ENCODE data around the gene BNC2. TPM values are rescaled to one million over a fixed set of nuclear protein-coding genes. Genes with fewer than 3 reads are reported as not detected.

The BNC2 gene
- total RNA-seq, 4 donors from 2014 or later = 20.5 to 55.4 (median 26.2) TPM

DNA sequence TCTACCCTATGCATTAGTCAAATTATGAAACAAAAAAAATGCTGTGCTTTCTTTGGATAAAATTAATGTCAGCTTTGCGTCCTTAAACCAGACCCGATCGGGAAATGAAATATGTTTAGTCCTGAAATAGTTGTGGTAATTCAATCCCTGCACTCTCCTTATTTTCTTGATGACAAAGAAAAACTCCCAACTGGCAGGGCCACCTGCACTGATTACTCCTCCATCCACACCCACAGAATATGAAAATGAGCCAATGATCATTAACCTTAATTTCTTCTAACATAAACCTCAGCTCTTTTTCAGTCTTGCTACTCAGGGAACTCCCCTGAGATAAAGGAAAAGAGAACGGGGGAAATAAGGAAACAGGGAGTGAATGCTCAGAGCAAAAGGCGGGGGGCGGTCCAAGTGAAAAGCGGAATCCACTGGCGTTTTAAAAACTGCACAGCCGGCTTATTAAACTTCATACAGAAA is 245.3 kb downstream of the BNC2 start:
- TF ChIP-seq POLR2A (IDR thresholded peaks at IDR 0.05) (no peak), EP300 (IDR thresholded peaks at IDR 0.05; ENCODE audit: low read depth) (no peak), POLR2AphosphoS5 (IDR thresholded peaks at IDR 0.05) (no peak)
- TF ChIP-seq, protein P1, sequence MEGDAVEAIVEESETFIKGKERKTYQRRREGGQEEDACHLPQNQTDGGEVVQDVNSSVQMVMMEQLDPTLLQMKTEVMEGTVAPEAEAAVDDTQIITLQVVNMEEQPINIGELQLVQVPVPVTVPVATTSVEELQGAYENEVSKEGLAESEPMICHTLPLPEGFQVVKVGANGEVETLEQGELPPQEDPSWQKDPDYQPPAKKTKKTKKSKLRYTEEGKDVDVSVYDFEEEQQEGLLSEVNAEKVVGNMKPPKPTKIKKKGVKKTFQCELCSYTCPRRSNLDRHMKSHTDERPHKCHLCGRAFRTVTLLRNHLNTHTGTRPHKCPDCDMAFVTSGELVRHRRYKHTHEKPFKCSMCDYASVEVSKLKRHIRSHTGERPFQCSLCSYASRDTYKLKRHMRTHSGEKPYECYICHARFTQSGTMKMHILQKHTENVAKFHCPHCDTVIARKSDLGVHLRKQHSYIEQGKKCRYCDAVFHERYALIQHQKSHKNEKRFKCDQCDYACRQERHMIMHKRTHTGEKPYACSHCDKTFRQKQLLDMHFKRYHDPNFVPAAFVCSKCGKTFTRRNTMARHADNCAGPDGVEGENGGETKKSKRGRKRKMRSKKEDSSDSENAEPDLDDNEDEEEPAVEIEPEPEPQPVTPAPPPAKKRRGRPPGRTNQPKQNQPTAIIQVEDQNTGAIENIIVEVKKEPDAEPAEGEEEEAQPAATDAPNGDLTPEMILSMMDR (IDR thresholded peaks at IDR 0.05) = no peak
- intact Hi-C loops (cut with DNase I; ENCODE audit: low total_unique reads) (no loop called here), in situ Hi-C loops (cut with MboI; ENCODE audit: low pct_ligation_motif_present in 1 of 4, low pct_unique_long_range_greater_than_20kb in 1 of 4, low sequenced_read_pairs in 3 of 4) (no loop called here)
- WGBS, 2 donors (ENCODE audit: low coverage in 1 of 2) = 46 to 49% methylated on average over 9 of the region's 9 CpGs
- H3K9me3 ChIP-seq = no peaks in the 10 kb centered on the region
- no peaks in the 10 kb centered on the region for H3K27me3 ChIP-seq
- H3K4me1 ChIP-seq = peaks cover 6 to 23% (median 13%) of the 10 kb centered on the region in 4 donors
- peak overlapping the region; percentile 45 to 74 (median 56) for H3K27ac ChIP-seq
- DNase-seq = no peak
- H3K4me3 ChIP-seq = no peak overlapping the region
- no peaks in the 10 kb centered on the region for H3K36me3 ChIP-seq

DNA sequence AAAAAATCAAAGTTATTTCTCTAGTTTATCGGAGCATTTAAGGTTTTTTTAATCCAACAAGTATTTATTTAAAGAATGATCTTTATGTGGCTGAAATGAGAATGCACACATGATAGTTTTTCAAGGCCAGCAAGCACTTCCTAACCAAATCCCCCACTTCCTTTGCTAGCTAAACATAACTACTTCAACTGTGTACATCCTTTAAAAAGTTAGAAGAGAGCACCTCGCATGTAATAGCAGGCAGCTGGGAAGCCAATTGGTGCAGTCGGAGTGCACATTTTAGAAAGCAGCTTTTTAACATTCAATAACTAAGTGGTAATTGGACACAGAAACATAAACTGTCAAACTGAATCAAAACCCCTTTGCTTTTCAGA is 245.7 kb downstream of the BNC2 start:
- intact Hi-C loops (cut with DNase I; ENCODE audit: low total_unique reads) = no loop called here
- H3K27ac ChIP-seq = no peak overlapping the region
- 55 to 57% methylated on average over 3 of the region's 3 CpGs for WGBS, 2 donors (ENCODE audit: low coverage in 1 of 2)

DNA sequence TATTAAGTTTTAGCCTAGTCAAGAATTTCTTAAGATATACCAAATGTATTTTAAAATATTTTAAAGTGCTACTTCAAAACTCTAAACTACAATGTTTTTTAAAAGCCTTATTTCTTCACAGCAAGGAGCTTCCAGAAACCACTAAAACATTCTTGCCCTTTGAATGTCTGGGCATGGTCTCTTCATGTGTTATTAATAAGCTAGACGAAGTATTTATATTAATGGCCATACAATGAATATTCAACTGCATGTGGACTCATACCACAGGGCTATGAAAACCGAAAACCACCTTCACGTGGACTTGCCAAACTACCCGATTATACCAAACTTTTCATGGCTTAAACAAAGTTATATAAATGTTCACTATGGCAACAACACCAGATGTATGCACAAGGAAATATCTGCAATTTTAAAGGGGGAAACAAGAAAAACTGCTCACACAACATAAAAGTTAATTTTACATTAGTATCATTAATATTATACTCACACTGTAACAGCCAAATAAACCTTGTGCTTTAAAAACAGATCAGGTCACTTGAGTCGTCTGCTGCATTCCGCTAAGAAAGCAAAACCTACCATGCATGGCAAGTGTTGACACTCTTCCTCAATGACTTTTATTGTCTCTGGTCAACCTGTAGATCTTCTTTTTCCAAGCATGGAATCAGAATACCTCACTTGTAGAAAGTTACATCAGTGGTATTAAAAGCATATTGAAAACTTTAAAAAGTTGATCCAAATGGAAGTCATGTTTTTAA is 246.3 kb downstream of the BNC2 start:
- Histone ChIP-seq H3K4me1 (peaks cover 6 to 24% (median 13%) of the 10 kb centered on the region in 4 donors), H3K27me3 (no peaks in the 10 kb centered on the region), H3K9me3 (no peaks in the 10 kb centered on the region), H3K4me3 (no peak overlapping the region), H3K27ac (no peak overlapping the region), H3K36me3 (no peaks in the 10 kb centered on the region)
- DNase-seq = no peak
- TF ChIP-seq, protein P1 (IDR thresholded peaks at IDR 0.05) = no peak
- TF ChIP-seq POLR2AphosphoS5 (IDR thresholded peaks at IDR 0.05) (no peak), POLR2A (IDR thresholded peaks at IDR 0.05) (no peak), EP300 (IDR thresholded peaks at IDR 0.05; ENCODE audit: low read depth) (no peak)
- intact Hi-C loops (cut with DNase I; ENCODE audit: low total_unique reads) = no loop called here
- in situ Hi-C loops (cut with MboI; ENCODE audit: low pct_ligation_motif_present in 1 of 4, low pct_unique_long_range_greater_than_20kb in 1 of 4, low sequenced_read_pairs in 3 of 4) = loop anchor here in 1 of 4 donors (25.0 kb wide), 1 partner anchor 437 kb away; no protein-coding TSS in a partner anchor
- WGBS, 2 donors (ENCODE audit: low coverage in 1 of 2) = 74 to 81% methylated on average over 6 of the region's 6 CpGs

More for the DNA sequence above, 245.7 kb downstream of the BNC2 start:
- no peak for DNase-seq
- no peak overlapping the region for H3K4me3 ChIP-seq
- in situ Hi-C loops (cut with MboI; ENCODE audit: low pct_ligation_motif_present in 1 of 4, low pct_unique_long_range_greater_than_20kb in 1 of 4, low sequenced_read_pairs in 3 of 4) = loop anchor here in 1 of 4 donors (25.0 kb wide), 1 partner anchor 437 kb away; no protein-coding TSS in a partner anchor
- no peaks in the 10 kb centered on the region for H3K36me3 ChIP-seq
- TF ChIP-seq POLR2A (IDR thresholded peaks at IDR 0.05) = no peak
- no peak for TF ChIP-seq POLR2AphosphoS5 (IDR thresholded peaks at IDR 0.05)
- TF ChIP-seq, protein P1 (IDR thresholded peaks at IDR 0.05) = no peak
- no peak for TF ChIP-seq EP300 (IDR thresholded peaks at IDR 0.05; ENCODE audit: low read depth)
- H3K4me1 ChIP-seq = peaks cover 6 to 23% (median 13%) of the 10 kb centered on the region in 4 donors
- H3K27me3 ChIP-seq = no peaks in the 10 kb centered on the region
- H3K9me3 ChIP-seq = no peaks in the 10 kb centered on the region

DNA sequence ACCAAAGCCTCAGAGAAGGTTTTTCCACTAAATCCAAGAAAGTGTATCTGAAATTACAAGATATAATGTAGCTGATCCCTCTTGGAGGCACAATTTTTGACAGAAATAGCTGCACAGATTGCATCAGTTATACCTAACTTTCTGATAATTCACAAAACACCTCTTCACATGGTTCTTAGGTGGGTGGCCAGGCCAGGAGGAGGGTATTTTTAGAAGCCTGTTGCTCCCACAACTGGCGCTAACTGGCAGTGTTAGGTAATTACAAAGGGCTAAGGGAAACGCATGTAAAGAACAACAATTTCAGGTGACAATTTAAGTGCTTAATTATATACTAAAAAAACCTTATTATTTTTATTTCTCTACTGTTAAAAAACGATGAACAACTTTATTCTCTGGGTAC is 247.9 kb downstream of the BNC2 start:
- Histone ChIP-seq H3K9me3 (no peaks in the 10 kb centered on the region), H3K27me3 (no peaks in the 10 kb centered on the region), H3K27ac (no peak overlapping the region), H3K4me1 (peaks cover 6 to 30% (median 12%) of the 10 kb centered on the region in 4 donors), H3K4me3 (no peak overlapping the region), H3K36me3 (no peaks in the 10 kb centered on the region)
- DNase-seq = no peak
- in situ Hi-C loops (cut with MboI; ENCODE audit: low pct_ligation_motif_present in 1 of 4, low pct_unique_long_range_greater_than_20kb in 1 of 4, low sequenced_read_pairs in 3 of 4) = loop anchor here in 1 of 4 donors (25.0 kb wide), 1 partner anchor 435 kb away; no protein-coding TSS in a partner anchor
- intact Hi-C loops (cut with DNase I; ENCODE audit: low total_unique reads) = no loop called here
- TF ChIP-seq EP300 (IDR thresholded peaks at IDR 0.05; ENCODE audit: low read depth) (no peak), POLR2AphosphoS5 (IDR thresholded peaks at IDR 0.05) (no peak), POLR2A (IDR thresholded peaks at IDR 0.05) (no peak)
- TF ChIP-seq, protein P1 (IDR thresholded peaks at IDR 0.05) = no peak
- 87 to 89% methylated on average over 3 of the region's 3 CpGs for WGBS, 2 donors (ENCODE audit: low coverage in 1 of 2)
